Right atrium auricular region (tissue), 2 donors: Measurements from ENCODE around the gene TACO1. TPM values are rescaled to one million over a fixed set of nuclear protein-coding genes. Genes with fewer than 3 reads are reported as not detected.

Source experiments
- DNase-seq: peaks from one replicate; pipeline ENCODE4 v3.0.0-alpha.2; 2019; ENCODE audit warnings: low spot score
- H3K27ac ChIP-seq, 2 donors: fragments of 200-600 bp; sonication (generic); 1 replicate in 1 of 2; 2 replicates in 1 of 2; pipeline ENCODE4 v1.5.1; 2016 to 2019
- H3K27me3 ChIP-seq, 2 donors: fragments of 200-600 bp; sonication (generic); one replicate each; pipeline versions ENCODE4 v1.5.1 to v1.6.0; 2017 to 2019
- H3K36me3 ChIP-seq: fragments of 200-600 bp; sonication (generic); one replicate; pipeline ENCODE4 v1.5.1; 2016
- H3K4me1 ChIP-seq, 2 donors: fragments of 200-600 bp; sonication (generic); one replicate each; pipeline versions ENCODE4 v1.5.1 to v1.6.0; 2017 to 2019
- H3K4me3 ChIP-seq, 2 donors: fragments of 200-600 bp; sonication (generic); 1 replicate in 1 of 2; 2 replicates in 1 of 2; pipeline ENCODE4 v1.5.1; 2017 to 2019; ENCODE audit warnings: mild to moderate bottlenecking in 1 of 2, moderate library complexity in 1 of 2
- H3K9me3 ChIP-seq, 2 donors: fragments of 200-600 bp; sonication (generic); one replicate each; pipeline ENCODE4 v1.5.1; 2019
- CTCF ChIP-seq, 2 donors: fragments of 200-600 bp; sonication (generic); IDR thresholded peaks; one replicate each; pipeline ENCODE4 v1.5.1; 2019; ENCODE audit warnings: antibody characterized with exemption in 2 of 2
- total RNA-seq, 2 donors: library from RNA; depleted of rRNA; stranded (reverse); fragments of >200 nt; gene quantifications; one replicate each; pipeline ENCODE4 v1.1.0, GENCODE V29; 2016

Gene TACO1
- total RNA-seq, 2 donors from 2014 or later: 18.2 to 27.7 TPM

- H3K36me3 ChIP-seq: peaks cover 46% of the 10 kb centered on the region
- no peak for DNase-seq
- H3K4me3 ChIP-seq: no peak overlapping the region
- H3K27ac ChIP-seq: peak overlapping the region in 1 of 2 donors; percentile 8
- H3K27me3 ChIP-seq: no peaks in the 10 kb centered on the region
- no peak for TF ChIP-seq CTCF (IDR thresholded peaks at IDR 0.05)
- no peaks in the 10 kb centered on the region for H3K9me3 ChIP-seq
- H3K4me1 ChIP-seq: peaks cover 0 to 60% of the 10 kb centered on the region in 2 donors
These were observed 34.1 kb downstream of the TACO1 start for GRCh38 chr17:63634816-63635215.

GRCh38 chr17:63635290-63635689, 34.6 kb downstream of the TACO1 start:
- peaks cover 46% of the 10 kb centered on the region for H3K36me3 ChIP-seq
- no peaks in the 10 kb centered on the region for H3K9me3 ChIP-seq
- no peak for TF ChIP-seq CTCF (IDR thresholded peaks at IDR 0.05)
- H3K27me3 ChIP-seq: no peaks in the 10 kb centered on the region
- no peak overlapping the region for H3K4me3 ChIP-seq
- H3K4me1 ChIP-seq: peaks cover 0 to 55% of the 10 kb centered on the region in 2 donors
- no peak for DNase-seq
- H3K27ac ChIP-seq: peak overlapping the region in 1 of 2 donors; percentile 8

DNA sequence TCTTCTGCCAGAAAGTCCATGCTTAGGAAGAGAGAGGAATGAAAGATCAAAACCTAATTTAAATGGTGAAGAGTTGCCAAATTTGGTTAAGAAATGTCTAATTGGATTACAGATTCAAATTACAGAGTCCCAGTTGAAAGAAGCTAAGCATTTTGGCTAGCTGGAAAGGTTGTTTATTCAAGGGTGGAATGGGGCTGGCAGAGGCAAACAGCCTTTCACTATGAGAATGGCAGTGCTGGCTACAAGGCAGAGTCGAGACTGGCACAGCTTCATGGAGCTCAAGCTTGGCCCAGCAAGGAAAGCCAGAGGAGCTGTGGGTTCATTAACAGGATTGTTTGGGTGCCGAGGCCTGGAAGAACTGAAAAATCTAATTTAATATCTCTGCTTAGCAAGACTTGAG, 35.1 kb downstream of the TACO1 start:
- Histone ChIP-seq H3K27me3 (no peaks in the 10 kb centered on the region), H3K9me3 (no peaks in the 10 kb centered on the region), H3K36me3 (peaks cover 46% of the 10 kb centered on the region), H3K4me1 (peaks cover 0 to 50% of the 10 kb centered on the region in 2 donors), H3K4me3 (no peak overlapping the region), H3K27ac (peak overlapping the region in 1 of 2 donors; percentile 8)
- TF ChIP-seq CTCF (IDR thresholded peaks at IDR 0.05): no peak
- no peak for DNase-seq

- H3K27ac ChIP-seq: no peak overlapping the region
- TF ChIP-seq CTCF (IDR thresholded peaks at IDR 0.05): no peak
- H3K4me1 ChIP-seq: peaks cover 0 to 34% of the 10 kb centered on the region in 2 donors
- H3K9me3 ChIP-seq: no peaks in the 10 kb centered on the region
- H3K4me3 ChIP-seq: no peak overlapping the region
- no peak for DNase-seq
- H3K27me3 ChIP-seq: no peaks in the 10 kb centered on the region
- peaks cover 44% of the 10 kb centered on the region for H3K36me3 ChIP-seq
These were observed 38.4 kb downstream of the TACO1 start for GRCh38 chr17:63639125-63639524.

GRCh38 chr17:63640038-63640437, 39.3 kb downstream of the TACO1 start:
- H3K27ac ChIP-seq: no peak overlapping the region
- peaks cover 38% of the 10 kb centered on the region for H3K36me3 ChIP-seq
- H3K9me3 ChIP-seq: no peaks in the 10 kb centered on the region
- no peak for TF ChIP-seq CTCF (IDR thresholded peaks at IDR 0.05)
- peaks cover 0 to 27% of the 10 kb centered on the region in 2 donors for H3K4me1 ChIP-seq
- H3K27me3 ChIP-seq: no peaks in the 10 kb centered on the region
- DNase-seq: no peak
- H3K4me3 ChIP-seq: no peak overlapping the region
